ENCODE data around the gene EME2.

The EME2 gene

DNA sequence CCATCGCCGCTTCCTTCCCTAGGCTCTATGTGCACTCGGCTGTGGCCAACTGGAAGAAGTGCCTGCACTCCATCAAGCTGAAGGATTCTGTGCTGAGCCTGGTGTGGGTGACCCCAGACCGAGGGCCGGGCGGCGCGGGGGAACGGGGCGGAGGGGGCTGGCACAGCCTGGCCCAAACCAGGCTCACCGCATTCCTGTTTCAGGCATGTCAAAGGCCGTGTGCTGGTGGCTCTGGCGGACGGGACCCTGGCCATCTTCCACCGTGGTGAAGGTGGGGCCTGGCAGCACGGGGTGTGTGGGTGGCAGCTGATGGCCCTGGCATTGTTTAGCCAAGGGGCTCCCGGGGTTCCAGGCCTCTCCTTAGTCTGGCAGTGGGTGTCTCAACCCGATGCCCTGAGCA lies 5.9 kb upstream of the EME2 start:
- no peak for DNase-seq (ENCODE audit: low spot score)

DNA sequence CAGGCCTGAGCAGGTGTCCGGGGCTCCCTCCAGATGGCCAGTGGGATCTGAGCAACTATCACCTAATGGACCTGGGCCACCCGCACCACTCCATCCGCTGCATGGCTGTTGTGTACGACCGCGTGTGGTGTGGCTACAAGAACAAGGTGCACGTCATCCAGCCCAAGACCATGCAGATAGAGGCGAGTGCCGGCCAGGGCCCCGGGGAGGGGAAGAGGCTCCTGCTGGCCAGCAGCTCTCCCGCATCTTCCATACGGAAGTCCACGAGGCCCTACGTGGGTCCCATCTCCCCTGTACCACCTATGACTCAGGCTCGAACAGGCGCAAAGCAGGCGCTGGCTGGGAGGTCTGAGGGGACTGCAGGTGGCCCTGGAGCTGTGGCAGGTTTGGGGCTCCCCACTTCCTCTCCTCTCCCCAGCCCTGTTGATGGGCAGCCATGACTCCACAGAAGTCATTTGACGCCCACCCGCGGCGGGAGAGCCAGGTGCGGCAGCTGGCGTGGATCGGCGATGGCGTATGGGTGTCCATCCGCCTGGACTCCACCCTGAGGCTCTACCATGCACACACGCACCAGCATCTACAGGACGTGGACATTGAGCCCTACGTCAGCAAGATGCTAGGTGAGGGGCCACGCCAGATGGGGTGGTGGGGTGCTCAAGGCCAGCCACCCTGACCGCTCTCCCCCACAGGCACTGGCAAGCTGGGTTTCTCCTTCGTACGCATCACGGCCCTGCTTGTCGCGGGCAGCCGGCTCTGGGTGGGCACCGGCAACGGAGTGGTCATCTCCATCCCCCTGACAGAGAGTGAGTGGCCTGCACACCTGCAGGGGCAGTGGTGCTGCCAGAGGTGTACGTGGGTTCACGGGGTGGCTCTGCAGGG lies 5.3 kb upstream of the EME2 start:
- no peak for DNase-seq (ENCODE audit: low spot score)

DNA sequence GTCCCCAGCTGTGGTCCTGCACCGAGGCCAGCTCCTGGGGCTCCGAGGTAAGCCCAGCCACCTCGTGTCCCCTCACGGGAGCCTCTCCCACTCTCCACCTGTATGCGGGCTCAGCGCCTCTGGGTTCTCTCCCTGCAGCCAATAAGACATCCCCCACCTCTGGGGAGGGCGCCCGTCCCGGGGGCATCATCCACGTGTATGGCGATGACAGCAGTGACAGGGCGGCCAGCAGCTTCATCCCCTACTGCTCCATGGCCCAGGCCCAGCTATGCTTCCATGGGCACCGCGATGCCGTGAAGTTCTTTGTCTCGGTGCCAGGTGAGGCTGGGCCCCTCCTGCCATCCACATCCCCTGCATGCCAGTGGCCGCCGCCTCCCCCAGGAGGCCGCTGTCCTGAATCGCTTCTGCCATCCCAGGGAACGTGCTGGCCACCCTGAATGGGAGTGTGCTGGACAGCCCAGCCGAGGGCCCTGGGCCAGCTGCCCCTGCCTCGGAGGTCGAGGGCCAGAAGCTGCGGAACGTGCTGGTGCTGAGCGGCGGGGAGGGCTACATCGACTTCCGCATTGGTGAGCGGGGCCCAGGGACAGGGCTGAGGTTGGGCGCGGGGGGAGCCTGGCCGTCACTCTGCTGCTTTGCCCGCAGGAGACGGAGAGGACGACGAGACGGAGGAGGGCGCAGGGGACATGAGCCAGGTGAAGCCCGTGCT lies 4.4 kb upstream of the EME2 start:
- no peak for DNase-seq (ENCODE audit: low spot score)

GRCh38 chr16:1768767-1769401 lies 3.7 kb upstream of the EME2 start:
- DNase-seq (ENCODE audit: low spot score): no peak

DNA sequence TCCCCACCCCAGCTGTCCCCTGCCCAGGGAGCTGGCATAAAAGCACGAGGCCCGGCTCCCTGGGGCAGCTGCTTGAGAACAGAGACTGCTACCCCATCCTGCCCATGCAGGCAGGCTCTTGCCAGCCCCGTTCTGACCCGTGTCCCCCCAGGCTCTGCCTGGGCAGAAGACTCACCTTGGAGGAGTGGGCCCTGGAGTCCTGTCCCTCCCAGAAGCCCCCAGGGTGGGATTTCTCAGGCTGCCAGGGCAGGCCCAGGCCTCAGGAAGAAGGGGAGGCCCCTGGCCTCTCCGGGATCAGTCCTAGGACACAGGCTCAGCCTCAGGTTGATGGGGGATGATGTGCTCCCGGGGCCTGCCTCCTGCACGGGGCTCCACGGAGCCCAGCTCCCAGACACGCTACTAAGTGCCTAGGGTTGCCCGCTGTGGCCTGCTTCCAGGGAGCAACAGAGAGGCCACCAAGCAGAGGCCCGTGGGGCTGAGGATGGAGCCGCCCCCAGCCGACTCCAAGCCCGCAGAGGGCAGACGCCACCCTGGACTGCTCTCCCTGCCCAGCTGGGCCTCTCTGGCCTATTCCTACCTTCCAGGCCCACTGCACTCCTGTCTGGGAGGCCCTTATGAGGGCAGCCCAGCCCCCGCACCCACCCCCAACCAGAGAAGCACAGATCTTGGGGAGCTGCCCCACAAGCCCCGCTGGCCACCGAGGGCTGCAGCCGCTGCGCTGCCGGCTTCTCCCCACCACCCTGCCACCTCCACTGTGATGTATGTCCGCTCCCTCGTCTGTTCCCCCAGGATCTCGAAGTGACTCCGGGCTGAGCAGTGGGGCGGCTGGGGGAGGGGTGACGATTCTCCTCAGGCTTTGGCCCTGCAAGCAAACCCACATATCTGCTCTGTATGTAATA lies 3.0 kb upstream of the EME2 start:
- DNase-seq (ENCODE audit: low spot score): no peak

DNA sequence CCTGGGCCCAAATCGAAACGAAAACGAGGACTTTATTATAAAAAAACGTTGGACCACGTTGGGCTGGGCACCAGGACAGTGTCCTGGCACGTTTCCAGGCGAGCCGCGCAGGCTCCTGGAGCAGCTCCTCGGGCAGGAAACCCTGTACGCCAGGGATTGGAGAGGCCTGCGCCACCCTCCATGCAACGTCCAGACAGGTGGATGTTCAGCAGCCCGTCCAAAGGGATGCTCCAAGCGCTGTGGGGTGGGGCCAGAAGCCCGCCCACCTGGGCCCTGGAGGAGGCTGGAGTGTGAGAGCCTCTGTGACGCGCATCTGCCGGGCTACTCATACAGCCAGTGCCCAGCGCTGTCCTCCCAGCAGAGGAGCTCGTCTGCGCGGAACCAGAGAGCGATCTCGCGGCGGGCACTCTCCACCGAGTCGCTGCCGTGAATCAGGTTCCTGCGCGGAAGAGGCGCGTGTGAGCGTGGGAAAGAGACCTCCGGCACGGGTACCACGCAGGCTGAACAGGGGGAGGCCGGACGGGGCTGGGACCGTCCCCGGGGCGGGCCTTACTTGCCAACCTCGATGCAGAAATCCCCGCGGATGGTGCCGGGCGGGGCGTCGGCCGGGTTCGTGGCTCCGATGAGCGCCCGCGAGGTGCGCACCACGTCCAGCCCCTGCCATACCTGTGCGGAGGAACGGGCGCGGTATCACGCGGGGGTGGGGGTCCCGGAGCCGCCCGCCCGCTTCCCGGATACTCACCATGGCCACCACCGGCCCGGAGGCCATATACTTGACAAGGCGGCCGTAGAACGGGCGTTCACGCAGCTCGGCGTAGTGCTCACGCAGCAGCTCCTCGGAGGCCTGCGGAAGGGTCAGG lies 2.1 kb upstream of the EME2 start:
- peak; percentile 48 for DNase-seq (ENCODE audit: low spot score)

DNA sequence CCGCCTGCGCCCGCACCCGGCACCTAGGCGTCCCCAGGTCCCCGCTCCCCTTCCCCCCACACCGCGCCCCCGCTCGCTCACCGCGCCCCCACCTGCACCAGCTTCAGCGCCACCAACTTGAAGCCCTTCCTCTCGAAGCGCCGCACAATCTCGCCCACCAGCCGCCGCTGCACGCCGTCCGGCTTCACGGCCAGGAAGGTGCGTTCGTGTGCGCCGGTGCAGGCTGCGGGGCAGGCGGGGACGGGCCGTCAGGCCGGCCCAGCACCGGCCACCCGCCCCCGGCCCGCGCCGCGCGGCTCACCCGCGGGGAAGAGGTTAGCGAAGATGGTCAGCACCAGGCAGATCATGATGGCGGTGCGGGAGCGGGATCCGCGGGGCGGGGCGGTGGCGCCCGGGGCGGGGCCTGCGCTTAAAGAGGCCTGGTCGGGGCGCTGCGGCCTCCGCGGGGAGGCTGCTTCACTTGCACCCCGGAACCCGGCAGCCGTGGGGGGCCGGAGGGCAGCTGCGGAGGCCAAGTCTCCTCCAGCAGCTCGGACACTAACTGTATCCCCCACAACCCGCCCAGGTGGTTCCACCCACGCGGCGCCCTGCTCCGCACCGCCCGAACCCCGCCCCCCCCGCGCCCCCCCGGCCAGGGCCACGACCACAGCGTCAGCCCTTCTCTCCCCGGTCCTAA lies 1.3 kb upstream of the EME2 start, which contains the start of gene NME3:
TSS of gene NME3 (minus strand) at position 356 of the 676 bp plus-strand sequence. CDS start at position 347, 9 bp downstream.
- peak; percentile 76 for DNase-seq (ENCODE audit: low spot score)

- DNase-seq (ENCODE audit: low spot score): no peak
Observed at GRCh38 chr16:1771864-1772361, 697 bp upstream of the EME2 start.

DNA sequence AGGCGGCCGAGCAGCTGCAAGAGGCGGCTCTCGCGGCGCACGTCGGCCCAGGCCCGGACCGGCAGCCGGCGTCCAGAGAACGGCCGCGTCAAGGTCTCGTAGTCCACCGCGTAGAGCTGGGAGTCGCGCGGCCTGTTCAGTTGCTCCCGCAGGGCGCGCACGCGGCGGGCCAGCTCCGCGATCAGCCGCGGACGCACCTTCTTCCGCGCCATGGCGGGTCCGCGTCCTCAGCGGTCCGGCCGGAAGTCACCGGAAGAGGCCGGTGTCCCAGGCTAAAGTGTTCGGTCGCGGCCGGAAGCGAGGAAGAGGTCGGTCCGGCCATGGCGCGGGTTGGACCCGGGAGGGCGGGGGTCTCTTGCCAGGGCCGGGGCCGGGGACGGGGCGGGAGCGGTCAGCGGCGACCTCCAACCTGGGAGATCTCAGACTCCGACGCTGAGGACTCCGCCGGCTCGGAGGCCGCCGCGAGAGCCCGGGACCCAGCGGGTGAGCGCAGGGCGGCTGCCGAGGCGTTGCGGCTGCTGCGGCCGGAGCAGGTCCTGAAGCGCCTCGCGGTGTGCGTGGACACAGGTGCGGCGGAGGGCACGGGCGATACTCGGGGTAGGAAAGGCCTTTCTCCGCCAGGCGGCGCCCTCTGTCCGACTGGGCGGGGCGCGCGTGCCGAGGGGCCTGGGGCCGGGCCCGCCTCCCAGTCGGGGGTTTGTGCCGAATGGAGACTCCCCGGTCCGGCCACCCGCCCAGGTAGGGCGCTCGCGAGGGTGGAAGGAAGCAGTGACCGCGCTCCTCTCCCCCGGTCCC lies 495 bp downstream of the EME2 start, which contains the start of gene MRPS34:
TSS of gene MRPS34 (minus strand) at position 227 of the 795 bp plus-strand sequence. CDS start at position 212, 15 bp downstream.
- DNase-seq (ENCODE audit: low spot score): peak; percentile 77

DNA sequence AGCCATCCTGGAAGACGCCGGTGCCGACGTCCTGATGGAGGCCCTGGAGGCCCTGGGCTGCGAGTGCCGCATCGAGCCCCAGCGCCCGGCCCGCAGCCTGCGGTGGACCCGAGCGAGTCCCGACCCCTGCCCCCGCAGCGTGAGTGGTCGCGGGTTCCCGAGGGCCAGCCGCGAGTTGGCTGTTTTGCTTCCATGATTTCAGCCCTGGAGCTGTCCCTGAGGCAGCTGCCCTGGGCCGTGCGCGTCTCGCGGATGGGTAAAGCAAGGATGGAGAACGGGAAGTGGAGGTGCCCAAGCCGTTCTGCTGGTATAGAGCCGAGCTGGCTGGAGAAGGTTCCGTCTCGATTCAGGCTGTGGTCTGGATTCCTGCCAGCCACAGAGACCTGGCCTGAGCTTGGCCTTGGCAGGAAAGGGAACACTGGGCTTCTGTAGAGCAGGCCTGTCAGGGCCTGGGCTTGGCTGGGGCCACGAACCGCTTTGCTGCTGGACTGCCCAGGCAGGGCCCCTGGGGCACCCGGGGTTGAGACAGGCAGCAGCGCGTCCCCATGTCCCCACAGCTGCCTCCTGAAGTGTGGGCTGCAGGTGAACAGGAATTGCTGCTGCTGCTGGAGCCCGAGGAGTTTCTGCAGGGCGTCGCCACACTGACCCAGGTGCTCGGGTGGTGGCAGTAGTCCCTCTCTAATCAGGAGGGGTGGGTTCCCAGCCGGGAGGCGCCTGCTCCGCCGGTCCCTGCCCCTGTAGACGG lies 1.3 kb downstream of the EME2 start:
- DNase-seq (ENCODE audit: low spot score): peak; percentile 56

GRCh38 chr16:1774448-1774780 lies 1.8 kb downstream of the EME2 start:
- DNase-seq (ENCODE audit: low spot score): no peak

DNA sequence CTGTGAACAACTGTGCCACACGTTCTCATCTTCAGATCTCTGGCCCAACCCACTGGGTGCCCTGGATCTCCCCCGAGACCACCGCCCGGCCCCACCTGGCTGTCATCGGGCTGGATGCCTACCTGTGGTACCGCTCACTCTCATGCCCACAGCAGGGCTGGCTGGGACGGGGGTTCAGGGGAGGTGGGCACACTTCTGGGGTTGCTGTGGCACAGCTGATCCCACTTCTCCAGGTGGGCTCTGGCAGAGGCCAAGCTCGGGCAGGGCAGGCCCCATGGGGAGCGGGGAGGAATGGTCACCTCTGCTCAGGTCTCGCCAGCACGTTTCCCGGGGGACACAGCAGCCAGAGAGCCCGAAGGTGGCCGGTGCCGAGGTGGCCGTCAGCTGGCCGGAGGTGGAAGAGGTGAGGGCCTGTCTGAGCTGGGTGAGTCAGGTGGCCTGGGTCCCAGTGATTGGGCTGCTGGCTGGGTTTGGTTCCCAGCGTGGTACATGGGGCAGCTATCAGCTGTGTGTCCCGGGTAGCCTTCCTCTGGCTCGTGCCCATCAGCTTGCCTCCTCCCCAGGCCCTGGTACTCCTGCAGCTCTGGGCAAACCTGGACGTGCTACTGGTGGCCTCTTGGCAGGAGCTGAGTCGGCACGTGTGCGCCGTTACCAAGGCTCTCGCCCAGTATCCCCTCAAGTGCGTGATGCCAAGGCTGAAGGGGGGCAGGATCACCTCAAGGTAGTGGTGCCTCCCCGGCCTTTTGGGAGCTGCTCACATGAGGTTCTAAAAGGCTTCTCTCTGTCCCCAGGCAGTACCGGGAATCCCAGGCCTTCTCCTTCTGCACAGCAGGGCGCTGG lies 2.6 kb downstream of the EME2 start:
- DNase-seq (ENCODE audit: low spot score): no peak

DNA sequence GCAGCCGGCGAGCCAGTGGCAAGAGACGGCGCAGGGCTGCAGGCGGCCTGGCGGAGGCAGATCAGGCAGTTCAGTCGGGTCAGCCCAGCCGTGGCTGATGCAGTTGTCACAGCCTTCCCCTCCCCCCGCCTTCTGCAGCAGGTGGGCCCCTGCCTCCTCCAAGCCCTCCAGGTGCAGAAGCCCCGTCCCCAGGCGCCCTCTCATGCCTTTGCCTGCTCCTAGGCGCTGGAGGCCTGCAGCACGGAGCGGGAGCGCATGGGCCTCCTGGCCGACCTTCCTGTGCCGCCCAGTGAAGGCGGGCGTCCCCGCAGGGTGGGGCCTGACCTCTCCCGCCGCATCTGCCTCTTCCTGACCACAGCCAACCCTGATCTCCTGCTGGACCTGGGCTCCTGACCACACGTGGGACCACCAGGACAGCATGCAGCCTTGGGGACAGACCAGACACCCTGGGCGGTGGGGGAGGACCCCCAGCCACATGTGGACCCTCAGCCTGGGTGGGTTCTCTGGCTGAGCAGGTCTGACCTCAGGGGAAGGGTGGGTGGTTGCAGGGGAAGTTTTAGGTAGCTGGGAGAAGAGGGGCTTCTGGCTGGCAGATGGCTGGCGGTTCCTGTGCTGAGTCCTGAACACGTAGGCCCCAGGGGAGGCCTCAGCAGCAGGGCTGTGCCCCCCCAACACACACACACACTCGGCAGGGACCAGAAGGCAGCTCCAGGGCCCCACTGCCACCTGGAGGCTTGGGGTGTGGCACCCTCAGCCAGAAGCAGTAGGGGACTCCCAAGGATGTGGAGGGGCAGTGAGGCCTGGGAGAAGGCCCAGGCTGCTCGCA lies 3.4 kb downstream of the EME2 start:
- no peak for DNase-seq (ENCODE audit: low spot score)

- no peak for DNase-seq (ENCODE audit: low spot score)
Observed at GRCh38 chr16:1776672-1776955, 4.0 kb downstream of the EME2 start.

DNA sequence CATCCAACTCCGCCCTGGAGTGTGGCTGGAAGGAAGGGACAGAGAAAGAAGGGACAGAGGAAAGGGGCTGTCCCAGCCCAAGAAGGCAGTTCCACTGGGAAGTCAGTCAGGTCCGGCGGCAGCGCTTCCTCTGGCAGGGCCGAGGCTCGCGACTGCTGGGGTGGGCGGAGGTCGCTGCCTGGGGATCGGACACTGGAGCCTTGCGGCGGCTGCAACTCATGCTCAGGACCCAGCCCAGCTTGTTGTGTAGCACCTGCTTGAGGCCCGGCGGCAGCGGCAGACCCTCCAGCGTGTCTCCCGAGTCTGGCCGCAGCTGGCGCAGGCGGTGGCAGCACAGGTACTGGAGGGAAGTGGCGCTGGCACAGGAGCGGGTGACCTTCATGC lies 4.4 kb downstream of the EME2 start:
- DNase-seq (ENCODE audit: low spot score): no peak

DNA sequence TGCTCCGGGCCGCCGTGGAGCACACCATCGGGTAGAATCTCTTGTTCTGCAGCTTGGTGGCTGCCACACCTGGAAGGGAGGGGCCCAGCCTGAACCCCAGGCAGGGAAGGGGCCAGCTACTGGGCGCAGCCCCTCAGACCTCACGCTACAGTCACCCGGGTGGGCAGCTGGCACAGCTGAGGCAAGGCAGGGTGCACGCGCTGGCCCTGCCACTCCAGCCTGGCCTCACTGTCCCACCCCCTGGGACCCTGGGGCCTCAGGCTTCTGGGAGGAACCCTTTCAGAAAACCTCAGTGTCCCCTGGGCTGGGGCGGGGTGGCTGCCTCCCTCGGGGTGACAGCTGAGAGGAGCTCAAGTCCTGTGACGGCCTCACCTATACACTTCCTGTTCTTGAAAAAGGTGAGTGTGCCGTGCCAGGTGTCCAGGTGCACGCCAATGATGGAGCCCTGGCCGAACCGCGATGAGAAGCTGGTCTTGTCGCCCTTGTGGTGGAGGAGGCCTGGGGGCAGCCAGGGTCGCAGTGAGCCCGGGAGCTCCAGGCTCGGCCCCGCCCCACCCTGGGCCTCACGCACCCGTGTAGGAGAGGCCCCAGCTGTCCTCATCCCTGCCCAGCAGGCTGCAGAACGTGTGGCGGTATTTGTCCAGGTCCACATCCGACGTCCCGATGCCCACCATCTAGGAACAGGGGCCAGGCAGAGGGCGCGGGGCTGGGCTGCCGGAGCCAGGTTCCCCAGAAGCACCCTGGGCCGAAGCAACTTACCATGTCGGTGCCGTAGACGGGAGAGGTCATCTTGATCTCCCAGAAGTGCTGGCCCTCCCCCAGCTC lies 5.0 kb downstream of the EME2 start:
- DNase-seq (ENCODE audit: low spot score): no peak
